Activated naive CD8-positive, alpha-beta T cell treated with anti-CD3 and anti-CD28 coated beads, Interleukin-2, amount 50 U/mL, for 16 hours (primary cell): Measurements from ENCODE around the gene PHF2.
"Not testable (repeated sequence)": the region's sequence is repeated elsewhere in the genome, so short reads cannot be mapped to it uniquely, and the experiment has no call there.

ENCODE experiments used
- DNase-seq: peaks from one replicate; pipeline ENCODE4 v3.0.0-alpha.2; 2020; ENCODE audit warnings: low read depth, low spot score

The PHF2 gene

DNA sequence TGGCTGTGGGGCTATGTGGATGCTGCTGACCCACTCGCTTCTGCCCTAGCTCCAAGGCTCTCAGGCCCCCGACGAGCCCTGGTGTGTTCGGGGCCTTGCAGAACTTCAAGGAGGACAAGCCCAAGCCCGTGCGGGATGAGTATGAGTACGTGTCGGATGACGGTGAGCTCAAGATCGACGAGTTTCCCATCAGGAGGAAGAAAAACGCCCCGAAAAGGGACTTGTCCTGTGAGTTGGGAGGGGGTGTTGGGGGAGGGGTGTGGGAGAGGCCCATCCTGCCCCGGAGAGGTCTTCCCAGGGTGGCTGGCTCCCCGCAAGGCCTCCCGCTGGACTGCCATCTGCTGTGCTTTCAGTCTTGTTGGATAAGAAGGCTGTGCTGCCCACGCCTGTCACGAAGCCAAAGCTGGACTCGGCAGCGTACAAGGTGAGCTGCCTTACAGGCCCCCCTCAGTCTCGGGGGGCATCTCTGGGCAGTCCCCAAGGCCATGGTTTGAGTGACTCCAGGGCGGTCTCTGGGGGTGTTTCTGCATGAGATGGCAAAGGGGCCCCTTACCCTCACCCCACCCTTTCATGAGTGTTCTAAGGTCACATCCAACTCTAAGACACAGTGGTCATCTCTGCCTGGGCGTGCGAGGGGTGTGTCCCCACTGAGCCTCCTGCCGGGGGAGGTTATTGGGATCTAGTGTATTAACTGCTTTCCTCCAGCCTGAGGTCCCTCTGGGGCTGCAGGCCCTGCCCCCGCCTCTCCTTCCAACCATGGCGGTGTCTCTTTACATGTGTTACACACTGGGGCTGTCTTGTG lies 89.5 kb downstream of the PHF2 start:
- DNase-seq, result no peak

DNA sequence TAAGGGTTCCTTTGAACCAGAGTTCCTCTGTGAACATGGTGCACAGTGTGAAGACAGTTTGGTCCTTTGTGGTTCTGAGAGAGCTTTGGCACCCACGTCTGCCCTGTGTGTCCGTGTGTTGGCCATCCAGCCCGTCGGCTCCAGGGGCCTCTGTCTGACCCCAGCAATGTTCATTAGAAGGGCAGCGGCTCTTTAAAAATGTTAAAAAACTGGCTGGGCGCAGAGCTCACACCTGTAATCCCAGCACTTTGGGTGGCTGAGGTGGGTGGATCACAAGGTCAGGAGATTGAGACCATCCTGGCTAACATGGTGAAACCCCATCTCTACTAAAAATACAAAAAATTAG lies 90.0 kb downstream of the PHF2 start:
- not testable (repeated sequence) for DNase-seq

DNA sequence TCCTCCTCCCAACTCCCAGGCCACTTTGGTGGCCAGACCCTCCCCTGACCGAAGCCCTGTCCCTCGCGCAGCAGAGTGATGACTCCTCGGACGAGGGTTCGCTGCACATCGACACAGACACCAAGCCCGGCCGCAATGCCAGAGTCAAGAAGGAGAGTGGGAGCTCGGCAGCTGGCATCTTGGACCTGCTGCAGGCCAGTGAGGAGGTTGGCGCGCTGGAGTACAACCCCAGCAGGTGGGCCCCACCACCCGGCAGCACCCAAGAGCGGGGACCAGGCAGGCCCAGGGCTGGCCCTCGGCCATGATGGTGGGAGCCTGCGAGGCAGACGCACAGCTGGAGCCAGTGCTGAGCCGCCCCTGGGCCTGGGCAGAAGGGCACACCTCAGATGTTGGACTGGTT lies 90.6 kb downstream of the PHF2 start:
- no peak for DNase-seq

DNA sequence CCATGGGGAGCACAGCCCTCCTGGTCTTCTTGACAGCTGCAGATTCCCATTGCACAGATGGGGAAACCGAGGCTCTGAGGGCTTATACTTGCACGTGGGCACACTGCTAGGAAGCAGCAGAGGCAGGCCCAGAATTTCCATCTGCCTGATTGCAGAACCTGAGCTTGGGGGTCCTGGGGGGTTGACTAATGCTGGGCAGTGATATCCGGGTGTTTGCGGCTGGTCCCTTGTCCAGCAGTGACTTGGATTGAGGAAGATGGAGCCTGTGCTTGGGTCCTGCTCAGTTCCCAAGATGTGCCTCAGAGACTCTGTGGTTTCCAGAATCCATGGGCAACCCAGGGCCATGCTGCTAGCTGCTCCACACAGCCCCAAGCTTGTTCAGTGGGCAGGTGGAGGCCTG lies 91.2 kb downstream of the PHF2 start:
- no peak for DNase-seq

DNA sequence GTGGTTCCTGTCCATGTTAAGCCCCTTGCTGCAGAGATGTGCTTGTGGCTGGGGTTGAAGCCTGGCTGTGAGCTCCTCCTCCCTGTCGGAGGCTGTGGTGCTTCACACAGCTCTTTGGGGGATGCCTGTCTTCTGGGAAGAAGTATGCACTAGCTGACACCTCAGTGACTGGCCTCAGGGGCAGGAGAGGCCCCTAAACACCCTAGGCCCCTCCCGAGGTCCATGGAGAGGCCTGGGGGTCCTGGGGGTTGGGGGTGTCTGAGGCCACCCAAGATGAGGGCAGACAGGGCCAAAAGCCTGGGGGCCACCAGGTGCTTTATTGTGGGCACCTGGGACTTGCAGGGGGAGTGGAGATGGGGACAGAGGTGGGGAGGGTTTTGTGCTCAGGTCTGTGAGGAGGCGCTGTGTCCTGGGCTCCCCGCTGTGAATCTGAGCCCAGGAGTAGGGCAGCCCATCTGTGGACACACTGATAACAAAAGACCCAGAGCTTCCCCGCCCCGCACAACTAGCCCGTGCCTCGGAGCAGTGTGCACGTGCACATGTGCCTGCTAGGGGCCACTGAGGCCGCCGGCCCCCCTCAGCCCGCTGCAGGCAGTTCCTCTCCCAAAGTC lies 92.0 kb downstream of the PHF2 start:
- DNase-seq, result no peak

DNA sequence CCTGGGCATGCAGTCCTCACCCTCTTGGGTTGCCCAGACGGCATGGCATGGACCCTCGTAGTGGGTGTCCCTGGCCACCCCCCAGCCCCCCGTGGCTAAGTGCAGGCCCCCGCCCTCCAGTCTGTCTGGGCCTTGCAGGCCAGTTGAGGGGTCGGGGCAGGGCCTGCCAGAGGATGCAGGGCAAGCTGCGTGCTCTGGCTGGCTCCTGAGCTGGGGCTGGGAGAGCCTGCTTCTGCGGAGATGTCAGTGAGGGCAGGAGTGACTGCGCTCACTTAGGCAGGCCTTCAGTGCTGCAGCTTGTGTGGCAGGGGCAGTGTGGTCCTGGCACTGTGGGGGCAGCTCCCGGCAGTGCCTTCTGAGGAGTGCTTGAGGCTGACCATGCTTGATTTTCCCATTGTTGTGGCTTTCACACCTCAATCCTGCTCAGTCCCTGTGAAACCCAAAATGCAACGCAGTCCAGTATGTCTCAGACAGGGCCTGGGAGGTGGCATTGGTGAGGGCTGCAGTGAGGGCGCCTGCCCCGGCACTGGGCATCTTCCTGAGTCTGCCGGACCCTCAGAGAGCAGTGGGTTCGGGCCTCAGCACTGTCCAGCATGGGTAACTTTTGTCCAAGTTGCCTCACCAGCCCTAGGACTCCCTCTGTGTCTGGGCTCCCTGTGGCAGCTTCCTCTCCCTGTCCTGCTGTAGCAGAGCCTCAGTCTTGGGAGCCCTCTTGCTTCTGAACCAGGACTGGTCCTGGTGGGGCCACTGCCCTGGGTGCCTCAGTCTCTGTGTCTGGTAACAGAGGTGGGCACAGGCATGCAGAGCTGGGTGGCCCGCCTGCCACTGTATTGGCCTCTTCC lies 93.0 kb downstream of the PHF2 start:
- no peak for DNase-seq

DNA sequence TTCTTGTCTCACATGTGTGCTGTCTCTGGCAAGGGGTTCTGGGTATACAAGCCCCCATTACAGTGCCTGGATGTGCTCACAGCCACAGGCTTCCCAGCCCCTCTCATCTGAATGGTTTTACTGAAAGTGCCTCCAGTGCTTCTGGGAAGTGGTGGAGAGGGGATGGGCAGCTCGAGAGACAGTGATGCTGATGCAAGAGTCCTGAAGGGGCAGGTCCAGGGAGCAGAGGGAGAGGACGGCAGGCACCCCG lies 93.5 kb downstream of the PHF2 start:
- DNase-seq, result no peak

DNA sequence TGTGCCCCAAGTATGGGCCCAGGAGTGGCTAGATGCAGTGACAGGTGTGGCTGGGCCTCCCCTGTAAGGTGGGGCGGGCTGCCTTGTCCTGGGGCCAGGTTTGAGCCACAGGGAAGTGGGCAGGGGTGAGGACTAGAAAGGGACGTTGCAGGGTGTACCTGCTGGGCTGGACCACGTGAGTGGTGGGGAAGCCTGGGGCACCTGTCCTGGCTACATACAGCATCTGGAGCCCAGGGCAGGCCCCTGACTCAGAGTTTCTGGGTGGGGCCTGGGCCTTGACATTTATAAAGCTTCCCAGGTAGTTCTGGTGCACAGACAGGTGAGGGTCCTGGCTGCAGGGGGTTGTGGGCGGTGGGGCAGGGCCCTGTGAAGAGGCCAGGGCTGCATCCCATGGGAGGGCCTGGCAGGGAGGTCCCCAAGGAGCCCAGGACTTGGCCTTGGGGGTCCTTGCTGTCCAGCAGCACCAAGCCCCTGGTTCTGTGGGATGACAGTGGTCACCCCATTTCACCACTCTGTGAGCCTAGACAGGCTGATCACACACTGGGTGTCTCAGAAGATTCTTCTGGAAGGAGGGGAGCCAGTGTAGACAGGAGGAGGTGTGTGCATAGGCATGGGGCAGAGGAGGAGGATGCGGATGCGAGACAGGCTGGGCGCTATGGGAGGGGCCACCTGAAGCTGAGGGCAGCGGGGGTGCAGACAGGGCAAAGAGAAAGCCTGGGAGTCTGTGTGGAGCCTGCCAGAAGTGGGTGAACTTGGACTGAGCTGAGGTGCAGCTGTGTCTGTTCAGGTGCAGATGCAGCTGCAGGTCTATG lies 94.0 kb downstream of the PHF2 start:
- no peak for DNase-seq

DNA sequence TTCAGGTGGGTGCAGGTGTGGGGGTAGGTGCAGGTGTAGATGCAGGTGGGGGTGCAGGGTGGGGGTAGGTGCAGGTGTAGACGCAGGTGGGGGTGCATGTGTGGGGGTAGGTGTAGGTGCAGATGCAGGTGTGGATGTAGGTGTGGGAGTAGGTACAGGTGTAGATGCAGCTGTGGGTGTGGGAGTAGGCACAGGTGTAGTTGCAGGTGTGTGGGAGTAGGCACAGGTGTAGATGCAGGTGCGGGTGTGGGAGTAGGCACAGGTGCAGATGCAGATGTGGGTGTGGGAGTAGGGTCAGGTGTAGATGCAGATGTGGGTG lies 94.6 kb downstream of the PHF2 start:
- DNase-seq, result no peak

DNA sequence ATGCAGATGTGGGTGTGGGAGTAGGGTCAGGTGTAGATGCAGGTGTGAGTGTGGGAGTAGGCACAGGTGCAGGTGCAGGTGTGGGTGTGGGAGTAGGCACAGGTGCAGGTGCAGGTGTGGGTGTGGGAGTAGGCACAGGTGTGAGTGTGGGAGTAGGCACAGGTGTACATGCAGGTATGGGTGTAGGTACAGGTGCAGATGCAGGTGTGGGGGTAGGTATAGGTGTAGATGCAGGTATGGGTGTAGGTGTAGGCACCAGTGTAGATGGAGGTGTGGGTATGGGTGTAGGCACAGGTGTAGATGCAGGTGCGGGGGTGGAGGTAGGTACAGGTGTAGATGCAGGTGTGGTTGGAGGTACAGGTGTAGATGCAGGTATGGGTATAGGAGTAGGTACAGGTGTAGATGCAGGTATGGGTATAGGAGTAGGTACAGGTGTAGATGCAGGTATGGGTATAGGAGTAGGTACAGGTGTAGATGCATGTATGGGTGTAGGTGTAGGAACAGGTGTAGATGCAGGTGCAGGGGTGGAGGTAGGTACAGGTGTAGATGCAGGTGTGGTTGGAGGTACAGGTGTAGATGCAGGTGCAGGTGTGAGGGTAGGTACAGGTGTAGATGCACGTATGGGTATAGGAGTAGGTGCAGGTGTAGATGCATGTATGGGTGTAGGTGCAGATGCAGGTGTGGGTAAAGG lies 96.1 kb downstream of the PHF2 start:
- not testable (repeated sequence) for DNase-seq

DNA sequence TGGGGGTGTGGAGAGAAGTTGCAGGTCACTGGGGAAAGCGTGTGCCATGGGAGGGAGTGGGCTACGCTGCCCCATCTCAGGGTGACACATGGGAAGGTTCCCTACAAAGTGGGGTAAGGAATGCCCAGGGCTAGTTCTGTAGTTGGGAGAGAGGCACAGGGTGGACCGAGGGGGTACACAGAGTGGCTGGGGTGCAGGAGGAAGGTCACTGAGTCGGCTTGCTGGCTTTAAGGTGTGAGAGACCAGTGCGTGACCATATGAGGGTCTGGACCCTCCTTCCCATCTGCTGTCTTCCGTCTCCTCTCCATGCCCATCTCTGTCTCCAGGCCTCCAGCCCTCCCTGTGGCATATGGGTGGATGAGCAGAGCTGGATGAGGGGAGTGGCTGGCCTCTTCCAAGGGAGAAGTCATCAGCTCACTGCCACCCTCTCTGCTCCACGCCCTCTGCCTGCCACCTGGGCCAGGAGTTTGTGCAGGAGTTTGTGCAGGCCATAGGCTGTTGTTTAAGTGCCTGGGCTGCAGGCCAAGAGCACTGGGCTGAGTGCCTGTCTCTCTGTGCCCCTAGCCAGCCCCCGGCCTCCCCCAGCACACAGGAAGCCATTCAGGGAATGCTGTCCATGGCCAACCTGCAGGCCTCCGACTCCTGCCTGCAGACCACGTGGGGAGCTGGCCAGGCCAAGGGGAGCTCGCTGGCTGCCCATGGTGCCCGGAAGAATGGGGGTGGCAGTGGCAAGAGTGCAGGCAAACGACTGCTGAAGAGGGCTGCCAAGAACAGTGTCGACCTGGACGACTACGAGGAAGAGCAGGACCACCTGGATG lies 96.8 kb downstream of the PHF2 start:
- no peak for DNase-seq

DNA sequence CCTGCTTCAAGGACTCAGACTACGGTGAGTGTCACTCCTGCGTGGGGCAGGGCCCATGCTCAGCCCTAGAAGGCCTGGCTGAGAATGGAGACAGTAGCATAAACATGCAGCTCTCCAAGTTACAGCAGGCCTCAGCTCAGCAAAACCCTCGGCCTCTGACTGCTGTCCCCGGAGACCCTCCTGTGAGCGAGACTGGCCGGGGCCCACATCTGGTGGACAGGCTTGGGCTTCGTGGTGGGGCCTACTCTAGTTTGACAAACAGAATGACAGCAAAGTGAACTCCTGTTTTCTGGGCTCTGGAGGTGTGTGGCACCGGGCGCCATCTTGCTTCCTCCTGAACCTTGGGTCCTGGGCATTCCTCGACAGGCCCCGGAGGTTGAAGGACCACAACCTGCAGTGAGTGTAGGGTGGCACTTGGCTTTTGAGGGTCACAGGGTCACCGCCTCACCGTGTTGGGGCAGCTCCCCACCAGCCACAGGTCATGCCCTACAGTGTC lies 97.5 kb downstream of the PHF2 start:
- no peak for DNase-seq

DNA sequence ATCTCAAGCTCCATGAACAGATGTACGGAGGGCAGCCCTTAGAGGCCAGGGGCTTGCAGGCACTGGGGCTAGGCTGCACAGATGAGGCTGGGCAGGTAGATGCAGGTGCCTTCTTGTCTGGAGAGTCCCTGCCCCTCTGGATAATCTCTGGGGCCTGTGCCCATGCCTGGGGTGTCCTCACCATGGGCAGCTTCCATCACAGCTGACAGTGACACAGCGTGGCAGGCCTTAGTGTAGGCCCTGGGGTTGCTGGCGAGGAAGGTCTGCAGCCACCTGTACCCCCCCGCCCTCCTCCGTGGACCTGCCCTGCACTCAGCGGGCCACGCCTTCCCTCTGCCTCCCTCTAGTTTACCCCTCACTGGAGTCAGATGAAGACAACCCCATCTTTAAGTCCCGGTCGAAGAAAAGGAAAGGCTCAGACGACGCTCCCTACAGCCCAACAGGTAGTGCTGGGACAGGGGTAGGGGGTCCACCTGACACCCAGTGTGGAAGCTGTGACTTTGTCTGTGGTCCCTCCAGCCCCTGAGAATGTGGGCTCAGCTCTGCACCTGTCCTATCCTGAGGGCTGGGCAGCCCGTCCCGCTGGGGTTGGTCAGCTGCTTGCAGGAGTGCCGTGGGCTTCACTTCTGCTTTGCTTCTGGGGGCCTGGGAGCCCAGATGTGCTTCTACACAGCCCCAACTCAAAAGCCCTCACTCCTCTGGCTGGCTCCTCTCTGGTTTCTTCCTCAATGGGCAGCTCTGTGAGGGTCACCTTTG lies 98.4 kb downstream of the PHF2 start:
- DNase-seq, result no peak

DNA sequence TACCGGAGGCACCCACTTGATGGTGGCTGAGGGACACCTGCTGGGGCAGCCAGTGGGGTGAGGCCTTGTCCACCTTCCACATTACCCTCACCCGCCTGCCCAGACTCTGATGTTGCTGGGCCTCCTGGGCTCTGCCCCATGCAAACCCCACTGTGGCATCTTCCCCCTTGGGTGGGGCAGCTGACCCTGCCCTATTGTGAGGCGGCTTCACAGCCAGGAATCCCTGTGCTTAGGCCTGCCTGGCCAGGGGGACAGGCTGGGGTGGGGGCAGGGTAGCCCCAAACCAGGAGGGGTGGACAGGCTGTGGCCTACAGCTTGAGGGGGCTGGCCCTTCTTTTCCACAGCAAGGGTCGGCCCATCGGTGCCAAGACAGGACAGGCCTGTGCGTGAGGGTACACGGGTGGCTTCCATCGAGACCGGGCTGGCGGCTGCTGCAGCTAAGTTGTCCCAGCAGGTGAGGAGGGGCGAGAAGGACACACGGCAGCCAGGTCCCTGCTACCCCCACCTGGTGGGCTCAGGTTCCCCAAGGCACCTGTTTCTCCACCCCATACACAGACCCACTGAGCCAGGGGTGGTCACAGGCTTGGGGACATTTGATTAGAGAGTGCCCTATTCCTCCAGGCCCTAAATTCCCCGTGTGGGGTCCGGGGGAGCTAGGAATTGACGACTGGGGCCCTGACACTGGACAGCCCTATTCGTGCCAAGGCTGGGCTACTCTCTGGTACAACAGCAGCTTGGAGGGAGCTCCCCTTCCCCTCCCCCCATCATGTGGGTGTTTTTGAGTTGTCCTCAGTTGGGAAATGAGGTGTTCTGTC lies 99.2 kb downstream of the PHF2 start:
- DNase-seq, result no peak

DNA sequence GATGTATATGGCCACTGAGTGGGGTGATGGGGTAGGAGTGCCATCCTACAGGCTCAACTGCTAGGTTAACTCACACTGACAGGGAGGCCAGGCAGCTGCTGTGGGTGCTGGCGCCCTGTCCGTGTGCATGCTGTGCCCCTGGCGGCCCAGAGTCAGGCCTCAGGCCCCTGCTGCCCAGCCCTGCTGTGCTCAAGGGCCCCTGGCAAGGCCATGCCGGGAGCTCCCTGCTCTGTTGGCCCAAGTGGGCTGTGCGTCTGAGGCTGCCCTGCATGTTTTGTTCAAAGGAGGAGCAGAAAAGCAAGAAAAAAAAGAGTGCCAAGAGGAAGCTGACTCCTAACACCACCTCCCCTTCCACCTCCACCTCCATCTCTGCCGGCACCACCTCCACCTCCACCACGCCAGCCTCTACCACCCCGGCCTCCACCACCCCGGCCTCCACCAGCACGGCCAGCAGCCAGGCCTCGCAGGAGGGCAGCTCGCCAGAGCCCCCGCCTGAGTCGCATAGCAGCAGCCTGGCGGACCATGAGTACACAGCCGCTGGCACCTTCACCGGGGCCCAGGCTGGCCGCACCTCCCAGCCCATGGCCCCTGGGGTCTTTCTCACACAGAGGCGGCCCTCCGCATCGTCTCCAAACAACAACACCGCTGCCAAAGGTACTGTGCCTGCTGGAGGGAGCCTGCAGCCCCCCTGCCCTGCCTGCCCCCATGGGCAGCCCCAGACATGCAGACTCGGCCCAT lies 100.1 kb downstream of the PHF2 start:
- DNase-seq, result no peak

DNA sequence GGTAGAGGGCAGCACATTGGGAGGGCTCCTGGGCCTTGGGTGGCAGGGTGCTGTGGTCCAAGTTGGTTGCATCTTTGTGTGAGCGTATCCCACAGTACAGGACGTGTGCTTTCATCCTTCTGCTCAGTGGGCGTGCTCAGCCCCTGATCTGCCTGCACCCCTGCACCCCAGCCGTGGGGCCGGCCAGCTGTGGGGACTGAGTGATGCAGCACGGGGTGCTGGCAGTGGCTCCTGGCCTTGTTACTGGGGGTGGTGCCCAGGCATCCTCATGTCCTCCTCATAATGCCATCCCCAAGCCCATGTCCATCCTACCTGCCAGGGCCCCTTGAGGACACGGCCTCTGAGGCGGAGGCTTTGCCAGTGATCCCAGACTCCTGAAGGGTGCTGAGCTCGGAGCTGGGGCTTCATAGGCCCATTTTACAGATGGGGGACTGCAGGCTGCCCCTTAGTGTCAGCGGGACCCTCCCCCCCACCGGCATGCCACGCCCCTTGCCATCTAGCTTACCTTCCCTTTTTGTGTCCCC lies 100.7 kb downstream of the PHF2 start:
- no peak for DNase-seq

DNA sequence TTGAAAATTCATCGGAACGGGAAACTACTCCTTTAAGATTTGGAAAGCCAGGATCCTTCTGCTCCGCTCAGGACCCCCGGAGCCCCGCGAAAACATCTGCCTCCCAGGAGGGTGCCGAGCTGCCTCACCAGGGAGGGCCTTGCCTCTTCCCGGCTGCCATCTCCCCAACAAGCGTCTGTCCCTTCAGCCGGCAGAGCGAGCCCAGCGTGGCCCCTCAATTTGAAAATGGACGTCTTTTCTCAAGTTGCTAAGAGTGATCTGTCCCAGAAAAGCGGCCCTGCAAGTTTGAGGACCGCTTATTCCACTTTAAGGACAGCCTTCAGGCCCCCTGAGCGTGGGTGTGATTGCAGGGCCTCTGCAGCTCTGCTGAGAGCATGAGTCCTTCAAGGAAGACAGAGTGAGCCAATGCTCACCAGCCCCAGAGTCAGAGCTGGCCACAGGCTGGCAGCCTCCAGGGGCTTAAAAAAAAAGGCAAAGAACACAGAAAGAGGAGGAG lies 101.3 kb downstream of the PHF2 start:
- no peak for DNase-seq
